NT2/D1 (cell line): ENCODE data around the gene MSH5.

ENCODE experiments used
- YY1 ChIP-seq: IDR thresholded peaks from 2 replicates; pipeline ENCODE4 v1.6.1; 2011; ENCODE audit not compliant: insufficient read length, insufficient read depth
- ZNF274 ChIP-seq: IDR thresholded peaks from 2 replicates; pipeline ENCODE4 v1.6.1; 2011; ENCODE audit warnings: mild to moderate bottlenecking, low read depth, low read length

- no peak for TF ChIP-seq YY1
- no peak for TF ChIP-seq ZNF274
These were observed 3.6 kb upstream of the MSH5 start, which contains the start of gene CLIC1 for GRCh38 chr6:31736021-31736767.
